ENCODE measurements around the gene LRRC8D. TPM values are rescaled to one million over a fixed set of nuclear protein-coding genes. Genes with fewer than 3 reads are reported as not detected.

LRRC8D gene
- total RNA-seq, 2 experiments from 2014 or later = 23.9 to 25.7 TPM

DNA sequence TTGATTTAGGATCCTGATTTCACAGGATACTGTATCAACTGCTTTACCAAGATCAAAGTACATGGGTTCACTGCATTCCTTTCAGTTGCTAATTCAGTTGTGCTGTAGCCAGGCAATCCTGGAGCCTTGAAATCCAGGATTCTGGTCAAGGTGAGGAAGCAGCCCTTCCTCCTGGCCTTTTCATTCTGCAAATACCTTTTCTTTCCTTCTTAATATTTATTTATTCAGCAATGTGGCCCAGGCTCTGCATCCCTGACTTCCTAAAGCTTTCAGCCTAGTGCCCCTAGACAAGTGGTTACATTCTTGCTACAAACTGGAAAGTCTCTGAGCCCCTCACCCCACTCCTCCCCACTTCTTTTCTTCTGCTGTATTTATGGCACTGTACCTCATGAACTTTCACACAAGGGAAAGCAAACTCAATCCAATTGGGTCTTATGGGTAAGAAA, 16.2 kb downstream of the LRRC8D start:
- ATAC-seq (no peak), DNase-seq (no peak)
- Mint-ChIP-seq H3K9me3 (ENCODE audit: insufficient read depth) (no peaks in the 10 kb centered on the region), H3K27ac (no peak overlapping the region), H3K27me3 (ENCODE audit: low read depth) (peaks cover 2% of the 10 kb centered on the region), H3K4me3 (no peak overlapping the region), H3K4me1 (ENCODE audit: low read depth) (peaks cover 16% of the 10 kb centered on the region), H3K36me3 (ENCODE audit: low read depth) (no peaks in the 10 kb centered on the region)
- CTCF ChIA-PET = no interaction called here
- POLR2A ChIA-PET = no interaction called here

DNA sequence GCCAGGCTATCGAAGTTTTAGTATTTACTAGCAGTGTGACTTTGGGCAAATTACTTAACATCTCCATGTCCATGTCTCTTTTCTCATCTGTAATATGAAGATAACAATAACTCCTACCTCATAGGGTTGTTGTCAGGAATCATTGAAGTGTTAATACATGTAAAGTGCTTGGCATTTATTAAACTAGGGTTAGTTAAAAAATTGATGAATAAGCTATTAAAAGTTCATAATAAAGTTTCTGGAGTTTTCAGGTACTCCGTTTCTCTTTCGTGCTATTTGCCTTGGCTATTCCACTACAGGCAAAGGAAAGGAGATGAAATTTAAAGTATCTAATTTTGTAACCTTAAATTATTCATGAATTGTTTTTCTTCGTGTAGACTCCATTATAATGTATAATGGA, 16.7 kb downstream of the LRRC8D start:
- Mint-ChIP-seq H3K4me3 (no peak overlapping the region), H3K27ac (no peak overlapping the region), H3K27me3 (ENCODE audit: low read depth) (peaks cover 2% of the 10 kb centered on the region), H3K4me1 (ENCODE audit: low read depth) (peaks cover 20% of the 10 kb centered on the region), H3K36me3 (ENCODE audit: low read depth) (no peaks in the 10 kb centered on the region), H3K9me3 (ENCODE audit: insufficient read depth) (no peaks in the 10 kb centered on the region)
- ChIA-PET CTCF (no interaction called here), POLR2A (no interaction called here)
- DNase-seq (no peak), ATAC-seq (no peak)

DNA sequence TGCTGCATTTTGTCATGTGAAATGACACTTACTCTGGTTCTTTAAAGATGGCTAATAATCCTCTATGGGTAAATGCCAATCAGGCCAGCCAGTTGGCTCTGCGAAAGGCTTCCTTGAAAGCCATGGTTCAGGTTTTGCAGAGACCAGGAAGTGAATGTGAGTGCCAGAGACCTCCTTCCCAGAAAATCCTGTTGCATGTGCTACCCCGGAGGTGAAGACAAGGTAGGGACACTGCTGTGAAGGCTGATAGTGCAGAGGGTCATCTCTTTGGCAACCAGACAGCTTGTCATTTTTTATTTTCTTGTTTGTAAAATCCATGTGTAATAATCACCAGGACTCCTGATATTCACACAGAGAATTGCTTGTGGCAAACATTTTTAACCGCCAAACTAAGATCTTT, 18.7 kb downstream of the LRRC8D start:
- Mint-ChIP-seq H3K27me3 (ENCODE audit: low read depth) (peaks cover 1% of the 10 kb centered on the region), H3K9me3 (ENCODE audit: insufficient read depth) (no peaks in the 10 kb centered on the region), H3K4me3 (no peak overlapping the region), H3K27ac (no peak overlapping the region), H3K4me1 (ENCODE audit: low read depth) (peaks cover 26% of the 10 kb centered on the region), H3K36me3 (ENCODE audit: low read depth) (no peaks in the 10 kb centered on the region)
- ChIA-PET CTCF (interaction anchor here (6.3 kb wide), 1 partner anchor 15 kb away, joined by 42 read pairs; no protein-coding TSS in a partner anchor), POLR2A (interaction anchor here (0.8 kb wide), 1 partner anchor 11 kb away, joined by 3 read pairs; no protein-coding TSS in a partner anchor)
- no peak for DNase-seq
- no peak for ATAC-seq

DNA sequence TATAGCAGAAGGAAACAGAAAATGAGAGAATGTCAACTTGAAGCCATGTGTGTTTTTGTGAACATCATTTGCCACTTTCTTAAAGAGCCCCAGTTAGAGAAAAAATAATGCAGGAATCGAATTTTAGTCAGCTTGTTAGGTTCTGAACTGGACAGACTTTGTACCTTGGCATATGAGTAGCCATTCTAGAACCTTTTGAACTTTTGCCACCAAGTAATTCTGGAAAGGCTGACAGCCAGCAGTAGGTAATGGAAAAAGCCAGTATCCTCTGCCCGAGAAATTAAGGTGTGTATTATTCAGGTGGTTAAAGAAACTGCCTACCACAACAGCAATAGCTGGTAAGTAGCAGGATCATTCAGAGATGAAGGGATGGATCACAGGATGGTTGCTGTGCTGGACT, 20.7 kb downstream of the LRRC8D start:
- no peaks in the 10 kb centered on the region for H3K9me3 Mint-ChIP-seq (ENCODE audit: insufficient read depth)
- H3K27ac Mint-ChIP-seq = no peak overlapping the region
- ChIA-PET CTCF (interaction anchor here (1.2 to 6.3 kb wide), 5 partner anchors 13 to 147 kb away, joined by 3 to 42 read pairs (median 26); partner anchors contain the start of gene LRRC8D), POLR2A (no interaction called here)
- no peak overlapping the region for H3K4me3 Mint-ChIP-seq
- H3K36me3 Mint-ChIP-seq (ENCODE audit: low read depth) = peaks cover 14% of the 10 kb centered on the region
- no peak for ATAC-seq
- peaks cover 43% of the 10 kb centered on the region for H3K4me1 Mint-ChIP-seq (ENCODE audit: low read depth)
- DNase-seq = peak; percentile 17
- no peaks in the 10 kb centered on the region for H3K27me3 Mint-ChIP-seq (ENCODE audit: low read depth)

GRCh38 chr1:89842567-89843272, 21.9 kb downstream of the LRRC8D start:
- DNase-seq (peak; percentile 17), ATAC-seq (peak; percentile 38)
- Mint-ChIP-seq H3K27me3 (ENCODE audit: low read depth) (no peaks in the 10 kb centered on the region), H3K9me3 (ENCODE audit: insufficient read depth) (no peaks in the 10 kb centered on the region), H3K4me3 (peak overlapping the region; percentile 91), H3K4me1 (ENCODE audit: low read depth) (peaks cover 50% of the 10 kb centered on the region), H3K27ac (peak overlapping the region; percentile 91), H3K36me3 (ENCODE audit: low read depth) (peaks cover 21% of the 10 kb centered on the region)
- ChIA-PET POLR2A (interaction anchor here (0.6 to 2.6 kb wide), 18 partner anchors 7 to 820 kb away, joined by 3 to 23 read pairs (median 4); partner anchors contain the start of genes GBP3 and LRRC8D), CTCF (interaction anchor here (0.6 to 6.3 kb wide), 35 partner anchors 9 to 235 kb away, joined by 3 to 42 read pairs (median 6); partner anchors contain the start of gene LRRC8D)

GRCh38 chr1:89843273-89844130, 22.7 kb downstream of the LRRC8D start:
- no peaks in the 10 kb centered on the region for H3K27me3 Mint-ChIP-seq (ENCODE audit: low read depth)
- H3K27ac Mint-ChIP-seq = peak overlapping the region; percentile 93
- peak overlapping the region; percentile 91 for H3K4me3 Mint-ChIP-seq
- H3K9me3 Mint-ChIP-seq (ENCODE audit: insufficient read depth) = no peaks in the 10 kb centered on the region
- ATAC-seq (peak; percentile 87), DNase-seq (peak; percentile 87)
- ChIA-PET CTCF (interaction anchor here (0.8 to 6.3 kb wide), 38 partner anchors 8 to 236 kb away, joined by 3 to 42 read pairs (median 5); partner anchors contain the start of gene LRRC8D), POLR2A (interaction anchor here (0.6 to 2.6 kb wide), 25 partner anchors 8 to 821 kb away, joined by 3 to 23 read pairs (median 4); partner anchors contain the start of genes GBP3 and LRRC8D)
- peaks cover 29% of the 10 kb centered on the region for H3K36me3 Mint-ChIP-seq (ENCODE audit: low read depth)
- peaks cover 58% of the 10 kb centered on the region for H3K4me1 Mint-ChIP-seq (ENCODE audit: low read depth)

DNA sequence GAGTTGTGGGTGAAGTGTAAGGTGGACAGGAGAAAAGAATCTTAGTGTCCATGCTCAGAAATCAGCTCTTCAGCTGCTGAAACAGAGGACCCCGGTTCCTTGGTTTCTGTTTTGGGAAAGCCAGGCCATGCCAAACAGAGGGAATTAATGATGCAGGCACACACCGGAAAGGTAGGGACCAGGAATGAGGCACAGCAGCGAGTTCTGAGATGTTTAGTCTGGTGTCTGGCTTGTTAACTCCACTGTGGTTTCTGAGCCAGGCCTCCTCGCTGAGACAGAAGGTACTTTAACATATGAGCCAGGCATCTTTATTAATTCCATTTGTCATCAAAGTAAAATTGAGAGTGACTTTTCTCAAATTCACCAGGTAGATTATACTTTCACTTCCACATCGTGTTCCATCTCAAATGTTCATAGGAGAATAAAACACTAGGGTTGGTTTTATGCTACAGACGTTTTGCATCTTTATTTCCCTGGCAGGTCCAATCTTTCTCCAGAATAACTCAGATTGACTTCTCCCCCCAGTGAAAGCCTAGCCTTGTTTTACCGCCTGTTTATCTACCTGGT, 23.5 kb downstream of the LRRC8D start:
- DNase-seq = no peak
- Mint-ChIP-seq H3K36me3 (ENCODE audit: low read depth) (peaks cover 35% of the 10 kb centered on the region), H3K4me3 (peak overlapping the region; percentile 91), H3K9me3 (ENCODE audit: insufficient read depth) (no peaks in the 10 kb centered on the region), H3K27ac (peak overlapping the region; percentile 93), H3K27me3 (ENCODE audit: low read depth) (no peaks in the 10 kb centered on the region), H3K4me1 (ENCODE audit: low read depth) (peaks cover 57% of the 10 kb centered on the region)
- ChIA-PET CTCF (interaction anchor here (1.2 to 6.3 kb wide), 23 partner anchors 7 to 237 kb away, joined by 3 to 42 read pairs (median 8); no protein-coding TSS in a partner anchor), POLR2A (interaction anchor here (0.8 to 2.6 kb wide), 14 partner anchors 9 to 249 kb away, joined by 3 to 23 read pairs (median 4); partner anchors contain the start of gene LRRC8D)
- ATAC-seq = peak; percentile 9

DNA sequence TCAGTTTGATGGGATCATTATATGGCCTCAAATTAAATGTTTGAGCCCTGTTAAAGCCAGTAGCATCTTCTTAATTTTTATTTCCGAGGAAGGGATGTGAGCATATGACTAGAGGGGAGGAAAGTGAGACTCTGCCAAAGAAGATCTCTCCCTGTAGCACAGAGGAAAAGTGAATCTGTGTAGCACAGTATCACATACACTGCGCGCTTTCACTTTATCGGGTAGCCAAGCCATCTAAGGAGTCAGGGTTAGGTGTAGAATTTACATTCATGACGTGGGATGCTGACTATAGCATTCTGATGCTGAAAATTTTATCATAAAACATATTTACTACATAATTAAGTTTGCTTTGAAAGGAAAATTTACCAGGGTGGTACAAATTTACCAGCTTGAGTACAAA, 24.0 kb downstream of the LRRC8D start:
- ATAC-seq = peak; percentile 14

GRCh38 chr1:89847191-89847729, 26.4 kb downstream of the LRRC8D start:
- Mint-ChIP-seq H3K4me3 (peak overlapping the region; percentile 44), H3K9me3 (ENCODE audit: insufficient read depth) (no peaks in the 10 kb centered on the region), H3K36me3 (ENCODE audit: low read depth) (peaks cover 47% of the 10 kb centered on the region), H3K4me1 (ENCODE audit: low read depth) (peaks cover 58% of the 10 kb centered on the region), H3K27me3 (ENCODE audit: low read depth) (no peaks in the 10 kb centered on the region), H3K27ac (peak overlapping the region; percentile 51)
- ChIA-PET CTCF (interaction anchor here (0.7 to 2.7 kb wide), 7 partner anchors 12 to 99 kb away, joined by 3 to 10 read pairs (median 5); no protein-coding TSS in a partner anchor), POLR2A (interaction anchor here (1.0 to 1.1 kb wide), 2 partner anchors 17 to 66 kb away, joined by 3 read pairs; no protein-coding TSS in a partner anchor)
- ATAC-seq = no peak
- no peak for DNase-seq

More for the DNA sequence above, 24.0 kb downstream of the LRRC8D start:
- Mint-ChIP-seq H3K36me3 (ENCODE audit: low read depth) (peaks cover 38% of the 10 kb centered on the region), H3K9me3 (ENCODE audit: insufficient read depth) (no peaks in the 10 kb centered on the region), H3K27ac (peak overlapping the region; percentile 93), H3K4me3 (peak overlapping the region; percentile 91), H3K4me1 (ENCODE audit: low read depth) (peaks cover 56% of the 10 kb centered on the region), H3K27me3 (ENCODE audit: low read depth) (no peaks in the 10 kb centered on the region)
- ChIA-PET POLR2A (no interaction called here), CTCF (interaction anchor here (0.7 to 3.4 kb wide), 4 partner anchors 12 to 64 kb away, joined by 3 to 14 read pairs (median 6); no protein-coding TSS in a partner anchor)
- DNase-seq = peak; percentile 41

GRCh38 chr1:89850844-89851415, 30.1 kb downstream of the LRRC8D start:
- Mint-ChIP-seq H3K27ac (no peak overlapping the region), H3K27me3 (ENCODE audit: low read depth) (no peaks in the 10 kb centered on the region), H3K4me3 (no peak overlapping the region), H3K36me3 (ENCODE audit: low read depth) (peaks cover 38% of the 10 kb centered on the region), H3K9me3 (ENCODE audit: insufficient read depth) (no peaks in the 10 kb centered on the region), H3K4me1 (ENCODE audit: low read depth) (peaks cover 31% of the 10 kb centered on the region)
- POLR2A ChIA-PET = no interaction called here
- DNase-seq = no peak
- no peak for ATAC-seq
- CTCF ChIA-PET = interaction anchor here (1.3 to 2.1 kb wide), 2 partner anchors 8 to 9 kb away, joined by 4 to 9 read pairs; no protein-coding TSS in a partner anchor

Data from activated CD8-positive, alpha-beta T cell treated with anti-CD3 and anti-CD28 coated beads, Interleukin-2, amount 10 ng/mL, durations not matched to agents 7 days and 5 days (primary cell).